Measurements from ENCODE around the gene PHAF1.

- TF ChIP-seq, protein P1, sequence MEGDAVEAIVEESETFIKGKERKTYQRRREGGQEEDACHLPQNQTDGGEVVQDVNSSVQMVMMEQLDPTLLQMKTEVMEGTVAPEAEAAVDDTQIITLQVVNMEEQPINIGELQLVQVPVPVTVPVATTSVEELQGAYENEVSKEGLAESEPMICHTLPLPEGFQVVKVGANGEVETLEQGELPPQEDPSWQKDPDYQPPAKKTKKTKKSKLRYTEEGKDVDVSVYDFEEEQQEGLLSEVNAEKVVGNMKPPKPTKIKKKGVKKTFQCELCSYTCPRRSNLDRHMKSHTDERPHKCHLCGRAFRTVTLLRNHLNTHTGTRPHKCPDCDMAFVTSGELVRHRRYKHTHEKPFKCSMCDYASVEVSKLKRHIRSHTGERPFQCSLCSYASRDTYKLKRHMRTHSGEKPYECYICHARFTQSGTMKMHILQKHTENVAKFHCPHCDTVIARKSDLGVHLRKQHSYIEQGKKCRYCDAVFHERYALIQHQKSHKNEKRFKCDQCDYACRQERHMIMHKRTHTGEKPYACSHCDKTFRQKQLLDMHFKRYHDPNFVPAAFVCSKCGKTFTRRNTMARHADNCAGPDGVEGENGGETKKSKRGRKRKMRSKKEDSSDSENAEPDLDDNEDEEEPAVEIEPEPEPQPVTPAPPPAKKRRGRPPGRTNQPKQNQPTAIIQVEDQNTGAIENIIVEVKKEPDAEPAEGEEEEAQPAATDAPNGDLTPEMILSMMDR (IDR thresholded peaks at IDR 0.05; ENCODE audit: borderline replicate concordance, extremely low read depth, low read length, poor library complexity, severe bottlenecking) = peak; percentile 49
- TF ChIP-seq EZH2 (IDR thresholded peaks at IDR 0.05; ENCODE audit: borderline replicate concordance, low read depth, low read length, severe bottlenecking) = no peak
Measured at GRCh38 chr16:67169642-67170167, 60.0 kb downstream of the PHAF1 start.

Data from DND-41 (cell line).